ENCODE results near the gene LRRTM4.

Gene LRRTM4

GRCh38 chr2:77469106-77469505 is 53.1 kb downstream of the LRRTM4 start:
- DNase-seq = no peak

- DNase-seq = no peak
These were observed 62.3 kb downstream of the LRRTM4 start for GRCh38 chr2:77459840-77460239.

DNA sequence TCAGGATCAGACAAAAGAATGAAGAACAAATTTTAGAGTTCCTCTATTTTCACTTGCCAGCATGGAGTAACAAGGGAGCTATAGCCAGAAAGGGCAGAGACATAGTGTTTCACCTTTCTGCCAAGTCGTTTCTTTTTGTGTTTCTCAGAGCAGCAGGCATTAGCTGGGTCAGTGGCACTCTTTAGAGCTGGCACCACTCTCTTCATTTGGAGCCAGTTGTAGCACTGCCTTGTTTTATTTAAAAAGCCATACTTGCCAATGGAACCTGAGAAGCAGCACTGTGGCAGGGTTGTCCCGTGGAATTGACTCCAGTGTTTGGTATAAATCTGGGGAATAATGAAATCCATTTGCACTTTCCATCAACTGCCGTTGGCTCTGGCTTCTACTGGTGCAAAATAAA is 64.0 kb downstream of the LRRTM4 start:
- DNase-seq = no peak

- no peak for DNase-seq
These were observed 64.5 kb downstream of the LRRTM4 start for GRCh38 chr2:77457665-77458064.

DNA sequence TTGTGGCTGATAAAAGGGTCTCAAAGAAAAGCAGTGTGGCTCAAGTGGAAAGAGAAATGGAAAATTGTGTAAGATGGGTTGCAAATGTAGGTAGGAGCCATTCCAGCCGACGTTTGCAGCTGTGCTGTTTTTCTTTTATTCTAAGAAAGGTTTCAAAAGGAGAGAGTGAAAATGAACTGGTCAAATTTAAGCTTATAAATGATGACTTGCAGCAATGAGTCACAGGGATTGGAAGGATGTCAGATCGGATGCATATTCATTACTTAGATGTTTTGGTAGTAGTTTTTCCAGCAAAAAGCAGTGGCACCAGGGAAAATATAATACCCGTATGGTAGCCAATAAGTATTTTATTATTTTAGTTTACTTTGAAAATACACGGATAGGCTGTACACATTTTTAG is 79.1 kb downstream of the LRRTM4 start:
- no peak for DNase-seq

DNA sequence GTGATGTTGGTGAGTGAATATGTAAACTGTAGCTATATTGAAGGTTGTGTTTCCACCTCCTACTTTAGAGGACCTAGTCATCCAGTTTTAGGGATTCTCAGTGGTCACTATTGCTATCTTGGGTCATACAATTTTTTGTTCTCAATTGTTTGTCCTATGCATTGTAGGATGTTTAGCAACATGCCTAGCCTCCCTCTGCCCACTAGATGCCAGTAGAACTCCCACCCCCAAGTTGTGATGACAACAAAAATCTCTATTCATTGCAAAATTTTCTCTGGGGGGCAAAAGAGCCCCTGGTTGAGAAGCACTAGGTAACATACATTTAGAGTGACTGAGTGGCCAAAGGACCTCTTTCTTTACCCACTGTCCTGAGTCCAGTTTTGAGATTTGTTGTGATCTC is 87.3 kb downstream of the LRRTM4 start:
- DNase-seq = no peak

- no peak for DNase-seq
These were observed 93.2 kb downstream of the LRRTM4 start for GRCh38 chr2:77428946-77429345.

- no peak for DNase-seq
These were observed 100.2 kb downstream of the LRRTM4 start for GRCh38 chr2:77421971-77422370.

- DNase-seq = no peak
These were observed 103.6 kb downstream of the LRRTM4 start for GRCh38 chr2:77418537-77418936.

GRCh38 chr2:77404189-77404588 is 118.0 kb downstream of the LRRTM4 start:
- no peak for DNase-seq

DNA sequence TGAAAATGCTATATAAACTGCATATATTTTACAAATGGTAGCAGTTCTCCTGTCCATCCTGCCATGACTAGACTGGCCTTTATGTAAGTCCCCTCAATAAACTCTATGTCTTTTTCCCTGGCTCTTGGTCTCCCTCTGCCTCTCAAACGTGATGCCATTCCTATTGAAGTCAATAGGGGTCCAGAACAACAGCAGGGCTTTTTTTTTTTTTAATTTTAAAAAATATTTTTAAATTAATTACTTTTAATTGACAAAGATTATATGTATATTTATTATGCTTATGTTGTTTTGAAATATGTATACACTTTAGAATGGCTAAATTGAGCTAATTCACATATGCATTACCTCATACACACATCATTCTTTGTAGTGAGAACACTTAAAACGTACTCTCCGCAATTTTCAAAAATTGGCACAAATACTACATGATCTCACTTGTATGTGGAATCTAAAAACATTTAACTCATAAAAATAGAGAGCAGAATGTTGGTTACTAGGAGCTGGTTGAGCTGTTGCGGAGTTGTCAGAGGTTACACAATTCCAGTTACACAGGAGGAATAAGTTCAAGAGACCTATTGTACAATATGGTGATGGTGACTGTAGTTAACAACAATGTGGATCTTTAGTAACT is 123.1 kb downstream of the LRRTM4 start:
- DNase-seq = no peak

GRCh38 chr2:77397763-77398162 is 124.4 kb downstream of the LRRTM4 start:
- DNase-seq = no peak

DNA sequence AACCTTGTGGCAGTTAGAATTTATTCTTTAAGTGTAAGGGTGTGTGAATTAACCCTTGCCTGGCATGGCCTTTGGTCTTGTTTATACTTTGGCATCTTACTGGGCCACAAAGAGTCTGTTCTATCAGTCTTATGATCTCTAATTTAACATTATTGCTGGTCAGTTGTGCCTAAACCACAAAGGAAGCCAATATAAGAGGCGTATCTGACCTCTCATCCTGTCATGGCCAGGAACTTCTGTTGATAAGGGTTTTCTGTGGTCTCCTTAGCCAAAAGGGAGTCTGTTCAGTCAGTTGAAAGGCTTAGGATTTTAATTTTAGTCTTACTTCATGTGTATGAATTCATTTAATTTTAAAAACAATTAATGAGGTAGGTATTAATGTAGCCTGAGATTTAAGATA is 127.2 kb downstream of the LRRTM4 start:
- no peak for DNase-seq

DNA sequence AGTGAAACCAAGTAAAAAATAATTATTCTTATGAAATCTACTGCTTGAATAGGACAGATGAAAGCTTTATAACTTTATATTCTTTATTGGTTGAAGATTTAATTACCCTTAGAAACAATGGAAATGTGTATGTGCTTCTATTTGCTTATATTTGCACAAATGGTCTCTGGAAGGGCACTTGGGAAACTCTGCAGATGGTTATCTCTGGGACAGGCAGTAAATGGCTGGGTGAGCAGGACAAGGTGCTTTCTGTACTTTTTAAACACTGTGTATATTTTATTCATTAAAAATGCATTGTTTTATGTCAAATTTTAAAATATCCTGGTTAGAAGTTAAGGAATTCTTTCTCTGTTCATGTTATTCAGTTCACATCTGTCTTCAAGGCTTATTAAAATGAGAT is 131.1 kb downstream of the LRRTM4 start:
- DNase-seq = no peak

GRCh38 chr2:77387324-77387723 is 134.9 kb downstream of the LRRTM4 start:
- no peak for DNase-seq

DNA sequence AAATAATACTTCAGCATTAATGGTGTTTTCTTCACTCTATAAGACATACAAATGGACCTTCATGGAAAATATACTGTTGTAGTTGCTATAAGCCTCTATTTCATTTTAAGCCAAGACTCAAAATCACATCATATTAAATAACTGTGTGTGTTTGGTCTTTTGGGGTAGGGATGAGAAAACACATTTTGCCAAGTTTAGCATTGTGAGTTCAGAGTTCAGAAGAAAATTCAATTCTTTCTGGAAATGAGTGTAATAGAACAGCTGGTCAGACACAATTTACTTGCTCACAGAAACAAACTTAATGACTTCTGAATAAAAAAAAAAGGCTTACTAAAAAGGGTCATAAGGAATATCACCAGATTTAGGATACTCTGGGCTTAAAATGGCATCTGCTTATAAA is 149.5 kb downstream of the LRRTM4 start:
- DNase-seq = no peak

- no peak for DNase-seq
These were observed 151.7 kb downstream of the LRRTM4 start for GRCh38 chr2:77370511-77370910.

DNA sequence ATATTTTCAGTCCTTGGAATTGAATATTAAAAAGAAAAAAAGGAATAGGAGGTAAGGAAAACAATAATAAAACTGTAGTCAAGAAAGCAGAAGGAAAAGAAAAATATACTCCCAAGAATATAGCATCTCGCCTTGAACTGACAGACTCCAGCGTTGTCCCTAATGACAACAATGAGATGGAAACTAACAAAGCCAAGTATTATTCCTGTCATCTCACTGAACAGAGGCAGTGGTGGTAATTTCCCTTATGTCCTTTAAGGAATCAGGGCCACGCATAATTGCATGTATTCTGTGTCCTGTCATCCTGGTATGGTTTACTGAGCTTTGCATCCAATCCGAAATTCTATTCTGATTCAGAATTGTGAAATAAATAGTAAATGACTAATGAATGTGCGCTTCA is 158.9 kb downstream of the LRRTM4 start:
- no peak for DNase-seq

GRCh38 chr2:77348821-77349220 is 173.4 kb downstream of the LRRTM4 start:
- DNase-seq = no peak

- no peak for DNase-seq
These were observed 186.2 kb downstream of the LRRTM4 start for GRCh38 chr2:77336013-77336412.

DNA sequence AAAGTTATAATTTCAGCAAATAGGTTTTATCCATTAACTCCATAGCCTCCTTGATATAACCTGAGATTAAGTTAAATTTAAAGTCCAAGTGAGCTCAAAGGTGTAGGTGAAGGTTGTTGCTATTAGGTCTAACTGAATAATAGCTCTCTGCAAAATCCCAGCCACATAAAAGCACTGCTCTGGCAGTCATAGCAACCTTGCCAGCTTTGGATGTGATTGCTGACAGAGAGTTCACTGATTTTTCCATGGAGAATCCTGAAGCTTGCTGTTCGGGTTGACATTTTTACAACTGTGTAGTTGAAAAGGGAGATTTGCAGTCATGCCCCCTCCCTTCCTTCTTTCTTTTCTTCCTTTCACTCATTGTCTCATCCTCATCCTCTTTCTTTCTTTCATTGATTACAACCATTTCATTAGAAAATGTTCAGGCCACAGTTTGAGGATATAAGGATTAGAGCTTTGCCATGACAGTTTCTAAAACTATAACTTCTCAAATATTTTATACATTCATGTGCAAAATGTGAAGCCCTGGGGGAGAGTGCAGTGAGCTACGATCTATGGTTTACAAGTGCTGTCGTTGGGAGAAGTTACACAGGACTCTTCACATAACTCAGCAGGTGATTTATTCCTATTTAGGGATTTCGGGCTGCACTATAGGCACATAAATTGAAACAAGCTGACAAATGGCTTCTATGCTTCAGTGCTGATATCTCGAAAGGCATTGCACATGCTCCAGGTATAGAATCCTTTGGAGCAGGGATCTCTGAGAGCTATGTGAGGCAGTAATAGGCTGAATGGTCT is 193.8 kb downstream of the LRRTM4 start:
- DNase-seq = no peak

DNA sequence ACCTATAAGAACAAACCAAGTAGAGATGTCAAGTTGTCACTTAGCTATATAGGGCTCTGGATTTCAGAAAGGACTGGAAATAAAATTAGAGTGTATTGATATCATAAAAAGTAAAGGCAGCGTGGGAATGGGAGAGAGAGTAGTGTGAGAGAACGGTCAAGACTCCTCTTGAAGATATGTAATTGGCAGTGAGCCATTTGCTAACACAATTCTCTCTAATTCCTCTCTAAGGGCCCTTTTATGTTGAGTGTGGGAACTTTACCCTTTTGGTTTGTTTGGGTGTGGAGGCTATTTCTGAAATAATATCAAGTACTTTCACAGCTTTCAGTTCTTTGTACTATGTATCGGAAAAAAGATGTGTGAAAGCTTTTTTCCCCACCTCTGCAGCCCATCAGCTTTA is 196.8 kb downstream of the LRRTM4 start:
- no peak for DNase-seq

GRCh38 chr2:77322431-77322830 is 199.7 kb downstream of the LRRTM4 start:
- no peak for DNase-seq

DNA sequence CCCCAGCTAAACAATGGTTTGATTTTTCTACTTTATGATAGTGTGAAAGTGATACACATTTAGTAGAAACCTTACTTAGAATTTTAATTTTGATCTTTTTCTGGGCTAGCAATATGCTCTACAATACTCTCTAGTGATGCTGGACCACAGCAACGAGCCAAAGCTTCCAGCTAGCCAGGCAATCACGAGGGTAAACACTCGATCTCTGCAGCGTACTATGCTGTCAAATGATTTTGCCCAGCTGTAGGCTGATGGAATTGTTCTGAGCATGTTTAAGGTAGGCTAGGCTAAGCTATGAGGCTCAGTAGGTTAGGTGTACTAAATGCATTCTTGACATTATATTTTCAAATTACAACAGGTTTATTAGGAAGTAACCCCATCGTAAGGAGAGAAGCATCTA is 207.5 kb downstream of the LRRTM4 start:
- no peak for DNase-seq

GRCh38 chr2:77310416-77310815 is 211.8 kb downstream of the LRRTM4 start:
- DNase-seq = no peak
